Astrocyte (in vitro differentiated cells and primary cell): Measurements from ENCODE around the gene CEP350.

ENCODE experiments used
- CTCF ChIP-seq: IDR thresholded peaks from 2 replicates; pipeline ENCODE4 v1.5.1; 2011; ENCODE audit warnings: low read depth, mild to moderate bottlenecking, inconsistent platforms, low read length, moderate library complexity; ENCODE audit not compliant: insufficient read depth
- EZH2 ChIP-seq: IDR thresholded peaks from 2 replicates; pipeline ENCODE4 v1.6.1; 2012; ENCODE audit warnings: mild to moderate bottlenecking, low read length, inconsistent platforms; ENCODE audit not compliant: insufficient read depth

GRCh38 chr1:180155182-180155682 lies 200.6 kb downstream of the CEP350 start:
- TF ChIP-seq CTCF (no peak), EZH2 (no peak)
